PC-9 (cell line): ENCODE results near the gene PAIP2.

Experiments used
- EZH2 ChIP-seq: fragments of 200-600 bp; sonication (generic); IDR thresholded peaks from 2 replicates; pipeline ENCODE4 v1.8.0; 2017; ENCODE audit warnings: antibody characterized with exemption, low read depth
- TF ChIP-seq, protein P1 (sequence below): fragments of 200-600 bp; sonication (generic); conservative IDR thresholded peaks from 2 replicates; pipeline ENCODE4 v1.6.1; 2017; ENCODE audit warnings: mixed run types, antibody characterized with exemption, mild to moderate bottlenecking, moderate library complexity

DNA sequence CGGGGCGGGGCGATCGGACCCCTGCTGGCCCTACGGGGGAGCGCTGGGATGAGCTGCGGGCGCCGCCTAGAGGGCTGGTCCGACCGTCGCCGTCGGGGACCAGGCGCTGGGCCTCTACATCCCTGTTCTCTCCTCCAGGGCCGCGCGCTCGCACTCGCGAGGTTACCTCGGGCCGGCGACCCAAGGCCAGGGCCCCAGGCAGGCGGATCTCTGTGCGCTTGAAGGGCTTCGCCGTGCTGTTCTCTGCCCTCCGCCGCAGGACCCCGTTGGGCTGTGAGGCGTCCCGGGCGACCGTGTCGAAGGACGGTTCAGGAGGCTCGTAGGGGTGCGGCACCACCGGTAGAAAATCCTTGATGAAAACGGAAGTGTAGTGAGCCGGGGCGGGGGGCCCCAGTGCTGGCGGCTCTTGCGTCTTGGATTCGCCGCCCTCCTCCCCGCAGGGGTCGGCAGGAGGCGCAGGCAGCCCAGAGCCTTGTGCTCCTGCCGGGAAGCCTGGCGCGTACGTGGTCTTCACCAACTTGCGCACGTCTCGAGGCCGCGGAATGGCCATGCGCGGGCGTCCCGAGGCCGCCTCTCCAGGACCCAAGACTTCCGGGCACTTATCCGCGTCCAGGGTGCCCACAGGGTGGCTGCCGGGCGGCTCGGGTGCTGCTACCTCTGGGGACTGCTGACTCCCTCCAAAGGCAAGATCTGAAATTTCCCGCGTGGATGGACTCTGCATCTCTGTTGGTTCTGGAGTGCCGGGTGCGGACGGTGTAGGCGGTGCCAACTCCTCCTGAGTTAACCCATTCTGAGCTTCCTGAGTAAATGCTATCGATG lies 51.2 kb downstream of the PAIP2 start:
- TF ChIP-seq EZH2 = no peak
- TF ChIP-seq, protein P1, sequence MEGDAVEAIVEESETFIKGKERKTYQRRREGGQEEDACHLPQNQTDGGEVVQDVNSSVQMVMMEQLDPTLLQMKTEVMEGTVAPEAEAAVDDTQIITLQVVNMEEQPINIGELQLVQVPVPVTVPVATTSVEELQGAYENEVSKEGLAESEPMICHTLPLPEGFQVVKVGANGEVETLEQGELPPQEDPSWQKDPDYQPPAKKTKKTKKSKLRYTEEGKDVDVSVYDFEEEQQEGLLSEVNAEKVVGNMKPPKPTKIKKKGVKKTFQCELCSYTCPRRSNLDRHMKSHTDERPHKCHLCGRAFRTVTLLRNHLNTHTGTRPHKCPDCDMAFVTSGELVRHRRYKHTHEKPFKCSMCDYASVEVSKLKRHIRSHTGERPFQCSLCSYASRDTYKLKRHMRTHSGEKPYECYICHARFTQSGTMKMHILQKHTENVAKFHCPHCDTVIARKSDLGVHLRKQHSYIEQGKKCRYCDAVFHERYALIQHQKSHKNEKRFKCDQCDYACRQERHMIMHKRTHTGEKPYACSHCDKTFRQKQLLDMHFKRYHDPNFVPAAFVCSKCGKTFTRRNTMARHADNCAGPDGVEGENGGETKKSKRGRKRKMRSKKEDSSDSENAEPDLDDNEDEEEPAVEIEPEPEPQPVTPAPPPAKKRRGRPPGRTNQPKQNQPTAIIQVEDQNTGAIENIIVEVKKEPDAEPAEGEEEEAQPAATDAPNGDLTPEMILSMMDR = peak; percentile 40; the same call in 1 of the 2 replicates
